ENCODE results near the gene NECAB2. TPM values are rescaled to one million over a fixed set of nuclear protein-coding genes. Genes with fewer than 3 reads are reported as not detected.

NECAB2 gene
- total RNA-seq, 4 donors from 2014 or later = not detected

GRCh38 chr16:84032458-84033178 is 64.6 kb downstream of the NECAB2 start:
- Histone ChIP-seq H3K27ac (no peak overlapping the region), H3K9me3 (no peaks in the 10 kb centered on the region), H3K4me1 (no peaks in the 10 kb centered on the region), H3K27me3 (no peaks in the 10 kb centered on the region), H3K36me3 (no peaks in the 10 kb centered on the region), H3K4me3 (no peak overlapping the region)
- in situ Hi-C loops (cut with MboI; ENCODE audit: low sequenced_read_pairs in 4 of 4) = no loop called here
- ATAC-seq = no peak
- DNase-seq = no peak
- intact Hi-C loops (cut with DNase I; ENCODE audit: low total_unique reads) = no loop called here
- TF ChIP-seq CTCF (IDR thresholded peaks at IDR 0.05 in 4 of 5, conservative IDR thresholded peaks at IDR 0.05 in 1 of 5) (no peak), POLR2A (IDR thresholded peaks at IDR 0.05) (no peak)

- DNase-seq (no peak), ATAC-seq (no peak)
- Histone ChIP-seq H3K9me3 (no peaks in the 10 kb centered on the region), H3K36me3 (no peaks in the 10 kb centered on the region), H3K27ac (no peak overlapping the region), H3K27me3 (peaks cover 0 to under 1% (median 0%) of the 10 kb centered on the region in 3 donors), H3K4me1 (no peaks in the 10 kb centered on the region), H3K4me3 (no peak overlapping the region)
- in situ Hi-C loops (cut with MboI; ENCODE audit: low sequenced_read_pairs in 4 of 4) = no loop called here
- TF ChIP-seq POLR2A (IDR thresholded peaks at IDR 0.05) (no peak), CTCF (IDR thresholded peaks at IDR 0.05 in 4 of 5, conservative IDR thresholded peaks at IDR 0.05 in 1 of 5) (no peak)
- intact Hi-C loops (cut with DNase I; ENCODE audit: low total_unique reads) = no loop called here
These were observed 65.5 kb downstream of the NECAB2 start for GRCh38 chr16:84033251-84034195.

GRCh38 chr16:84034516-84034915 is 66.5 kb downstream of the NECAB2 start:
- Histone ChIP-seq H3K27ac (no peak overlapping the region), H3K9me3 (no peaks in the 10 kb centered on the region), H3K27me3 (peaks cover 0 to 3% (median 0%) of the 10 kb centered on the region in 3 donors), H3K36me3 (no peaks in the 10 kb centered on the region), H3K4me3 (no peak overlapping the region), H3K4me1 (no peaks in the 10 kb centered on the region)
- no peak for DNase-seq
- in situ Hi-C loops (cut with MboI; ENCODE audit: low sequenced_read_pairs in 4 of 4) = no loop called here
- ATAC-seq = no peak
- TF ChIP-seq CTCF (IDR thresholded peaks at IDR 0.05 in 4 of 5, conservative IDR thresholded peaks at IDR 0.05 in 1 of 5) (no peak), POLR2A (IDR thresholded peaks at IDR 0.05) (no peak)
- intact Hi-C loops (cut with DNase I; ENCODE audit: low total_unique reads) = no loop called here

GRCh38 chr16:84036131-84036530 is 68.1 kb downstream of the NECAB2 start:
- intact Hi-C loops (cut with DNase I; ENCODE audit: low total_unique reads) (no loop called here), in situ Hi-C loops (cut with MboI; ENCODE audit: low sequenced_read_pairs in 4 of 4) (no loop called here)
- TF ChIP-seq CTCF (IDR thresholded peaks at IDR 0.05 in 4 of 5, conservative IDR thresholded peaks at IDR 0.05 in 1 of 5) (no peak), POLR2A (IDR thresholded peaks at IDR 0.05) (no peak)
- Histone ChIP-seq H3K27me3 (peaks cover 0 to 4% (median 3%) of the 10 kb centered on the region in 3 donors), H3K4me3 (no peak overlapping the region), H3K4me1 (peaks cover 0 to 10% of the 10 kb centered on the region in 2 donors), H3K27ac (no peak overlapping the region), H3K9me3 (no peaks in the 10 kb centered on the region), H3K36me3 (no peaks in the 10 kb centered on the region)
- ATAC-seq = no peak
- DNase-seq = no peak
